Activated naive CD4-positive, alpha-beta T cell treated with anti-CD3 and anti-CD28 coated beads, Interleukin-2, amount 50 U/mL, for 16 hours (primary cell): ENCODE data around the gene CBS.
"Not testable (repeated sequence)": the region's sequence is repeated elsewhere in the genome, so short reads cannot be mapped to it uniquely, and the experiment has no call there.

Experiments used
- DNase-seq: peaks from one replicate; pipeline ENCODE4 v3.0.0-alpha.2; 2020

Gene CBS

GRCh38 chr21:43066690-43067089 lies 8.9 kb downstream of the CBS start:
- not testable (repeated sequence) for DNase-seq

- not testable (repeated sequence) for DNase-seq
Measured at GRCh38 chr21:43065991-43066390, 9.6 kb downstream of the CBS start.

GRCh38 chr21:43064265-43064917 lies 11.2 kb downstream of the CBS start:
- not testable (repeated sequence) for DNase-seq

DNA sequence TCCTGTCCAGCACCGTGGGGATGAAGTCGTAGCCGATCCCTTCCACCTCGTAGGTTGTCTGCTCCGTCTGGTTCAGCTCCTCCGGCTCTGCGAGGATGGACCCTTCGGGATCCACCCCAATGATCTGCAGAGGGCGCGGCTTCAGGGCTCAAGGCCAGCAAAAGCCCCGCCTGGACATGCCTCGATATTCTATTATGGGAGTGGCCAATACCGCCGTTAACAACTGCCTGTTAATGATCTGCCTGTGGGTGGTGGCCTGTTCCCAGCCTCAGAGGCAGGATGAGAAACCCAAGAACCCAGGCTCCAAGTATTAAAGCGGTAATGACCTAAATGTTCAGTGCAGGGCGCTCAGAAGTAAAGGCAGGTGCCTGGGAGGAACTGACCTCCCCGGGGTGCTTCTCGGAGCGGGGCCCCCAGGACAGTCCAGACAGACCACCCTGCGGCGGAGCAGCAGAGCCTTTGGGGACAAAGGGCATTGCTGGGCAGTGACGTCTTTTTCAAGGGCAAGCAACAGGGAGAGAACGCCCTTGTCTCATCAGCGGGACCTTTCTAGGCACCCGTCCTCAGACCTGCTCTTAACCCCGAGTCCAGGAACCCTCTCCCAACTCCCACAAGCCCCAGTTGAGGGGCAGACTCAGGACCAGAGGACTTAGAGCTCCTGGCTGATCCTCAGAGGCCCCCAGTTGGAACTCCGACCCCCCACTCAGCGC lies 12.5 kb downstream of the CBS start:
- DNase-seq = not testable (repeated sequence)

- DNase-seq = not testable (repeated sequence)
Measured at GRCh38 chr21:43053112-43053511, 22.5 kb downstream of the CBS start.

DNA sequence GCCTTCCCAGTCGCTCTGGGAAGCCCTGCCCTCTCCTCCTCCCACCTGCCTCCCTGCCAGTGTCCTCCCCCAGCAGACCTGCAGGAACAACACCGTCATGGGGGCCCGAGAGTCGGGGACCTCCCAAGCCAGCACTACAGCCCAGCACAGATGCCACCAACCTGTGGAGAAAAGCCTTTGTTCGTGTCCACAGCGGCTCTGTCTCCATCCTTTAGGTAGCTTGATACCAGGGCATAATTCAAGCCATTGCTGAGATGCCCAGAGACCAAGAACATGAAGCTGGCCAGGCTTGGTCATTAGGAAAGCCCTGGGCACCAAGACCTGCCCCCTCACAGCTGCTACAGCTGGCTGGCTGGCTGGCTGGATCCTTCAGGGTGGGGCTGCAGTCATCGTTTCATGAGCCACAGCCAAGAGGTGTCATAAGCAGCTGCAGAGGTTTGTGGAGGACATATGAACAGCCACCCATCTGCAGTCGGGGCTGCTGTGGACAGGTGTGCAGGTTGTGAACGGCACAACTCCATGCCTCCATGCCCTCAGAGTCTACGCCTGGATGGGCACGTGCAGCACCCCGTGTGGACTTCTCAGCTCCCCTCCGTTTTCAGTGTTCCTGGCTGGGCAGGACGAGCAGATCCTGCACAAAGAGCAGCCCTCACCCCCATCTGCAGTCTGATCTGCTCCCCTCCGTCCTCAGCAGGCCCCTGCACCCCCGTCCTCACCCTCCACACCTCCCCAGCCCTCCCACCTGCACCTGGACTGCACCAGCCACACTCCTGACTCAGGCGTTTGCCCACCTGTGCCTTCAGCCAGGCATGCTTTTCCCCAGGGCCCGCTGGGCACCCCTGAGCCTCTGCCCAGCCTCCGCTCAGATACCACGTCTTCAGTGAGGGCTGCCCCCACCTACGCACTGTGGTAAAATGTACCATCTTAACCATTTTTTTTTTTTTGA lies 29.5 kb downstream of the CBS start:
- DNase-seq = not testable (repeated sequence)

DNA sequence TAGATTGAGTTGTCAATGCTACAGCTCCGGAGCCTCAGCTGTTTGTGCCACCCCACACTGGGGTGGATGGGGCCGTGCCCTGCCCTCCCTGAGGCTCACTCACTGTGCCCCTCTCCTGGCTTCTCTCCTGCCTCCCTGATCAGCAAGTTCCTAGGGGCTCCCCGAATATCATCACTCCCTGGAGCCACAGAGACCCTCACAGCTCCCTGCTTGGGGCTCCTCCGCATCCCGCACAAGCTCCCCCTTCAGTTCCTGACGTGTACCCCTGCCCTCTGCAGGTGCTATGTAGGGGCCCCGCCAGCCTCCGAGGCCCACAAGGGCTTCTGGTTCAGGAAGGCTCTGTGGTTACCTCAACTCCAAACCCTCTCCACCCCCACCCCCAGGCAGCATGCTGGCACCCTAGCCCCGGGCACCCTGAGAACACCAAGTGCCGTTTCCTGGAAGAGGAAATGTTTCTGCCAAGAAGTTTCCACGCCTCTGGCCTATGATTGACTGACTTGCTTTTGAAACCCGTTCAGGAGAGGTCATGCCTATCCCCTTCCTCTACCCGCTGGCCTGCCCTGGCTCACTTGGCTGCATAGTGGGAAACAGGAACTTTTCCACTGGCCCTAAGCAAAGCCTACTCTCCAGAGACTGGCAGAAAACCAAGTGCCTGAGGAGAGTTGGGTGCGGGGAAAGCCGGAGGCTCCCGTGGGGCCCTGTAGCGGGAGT lies 30.3 kb downstream of the CBS start:
- not testable (repeated sequence) for DNase-seq

- not testable (repeated sequence) for DNase-seq
Measured at GRCh38 chr21:43044547-43044946, 31.1 kb downstream of the CBS start.

DNA sequence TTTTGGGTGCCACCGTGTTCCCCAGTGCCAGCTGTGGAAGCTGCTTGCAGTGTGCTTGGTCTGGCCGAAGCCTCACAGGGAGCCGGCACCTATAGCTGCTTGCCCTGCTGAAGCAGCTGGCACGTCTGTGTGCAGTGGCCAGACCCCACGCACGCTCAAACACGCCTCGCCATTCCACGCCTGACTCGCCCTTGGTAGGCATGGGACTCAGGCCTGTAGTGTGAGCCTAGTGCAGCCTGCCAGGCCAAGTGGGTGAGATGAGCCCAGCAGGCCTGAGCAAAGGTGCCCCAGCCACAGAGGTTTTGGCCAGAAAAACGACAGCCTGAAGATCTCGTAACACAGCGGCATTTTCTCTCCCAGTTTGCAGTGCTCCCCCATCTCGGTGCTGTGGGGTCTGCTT lies 32.3 kb downstream of the CBS start:
- not testable (repeated sequence) for DNase-seq

GRCh38 chr21:43042169-43042568 lies 33.5 kb downstream of the CBS start:
- not testable (repeated sequence) for DNase-seq

DNA sequence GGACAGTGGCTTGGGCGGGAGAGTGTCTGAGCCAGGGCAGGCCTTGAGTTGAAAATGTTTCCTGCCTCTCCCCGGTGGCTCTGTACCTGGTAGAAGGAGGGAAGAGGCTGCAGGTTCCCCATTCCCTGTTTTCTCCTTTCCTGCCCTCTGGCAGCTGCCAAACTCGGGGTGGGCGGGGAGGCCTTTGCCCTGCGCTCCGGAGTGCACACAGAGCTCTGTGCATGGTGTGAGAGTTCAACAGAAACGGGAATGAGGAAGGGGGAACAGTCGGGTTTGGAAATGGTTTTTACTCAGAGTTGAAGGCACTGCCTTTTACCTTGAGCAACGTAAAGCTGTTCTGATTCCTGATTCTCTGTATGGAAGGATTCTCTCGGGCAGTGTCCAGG lies 37.0 kb downstream of the CBS start:
- DNase-seq = not testable (repeated sequence)

DNA sequence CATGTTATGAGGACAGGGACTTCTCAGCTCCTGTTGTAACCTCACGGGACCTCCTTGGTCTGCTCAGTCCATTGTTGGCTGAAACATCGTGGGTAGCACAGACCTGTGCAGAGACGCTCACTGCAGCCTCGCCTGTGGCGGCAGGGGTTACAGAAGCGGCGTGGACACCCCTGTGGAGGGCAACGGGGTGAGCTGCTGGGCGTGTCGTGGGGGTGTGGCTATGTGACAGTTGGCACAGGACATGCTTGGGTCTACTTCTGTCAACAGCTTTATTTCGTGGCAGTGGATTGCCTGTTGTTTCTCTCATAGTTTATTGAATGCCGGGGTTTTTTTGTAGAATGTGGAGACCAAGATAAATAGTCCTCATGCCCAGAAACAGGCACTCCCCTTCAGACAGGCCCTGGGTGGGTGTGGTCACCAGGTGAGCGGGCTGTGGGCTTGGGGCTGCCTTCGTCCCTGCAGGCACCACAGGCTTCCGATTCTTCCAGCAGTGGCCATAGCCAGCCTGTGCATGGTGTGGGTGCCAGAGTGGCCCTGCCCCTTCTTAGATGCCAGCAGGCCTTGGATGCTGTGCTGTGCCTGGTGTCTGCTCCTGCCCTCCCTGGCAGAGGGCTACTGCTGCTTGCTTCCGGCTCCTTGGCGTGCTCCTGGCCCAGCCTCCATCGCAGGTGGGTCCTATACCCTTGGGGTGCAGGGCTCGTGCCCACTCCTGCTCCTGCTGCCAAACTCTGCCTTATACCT lies 37.5 kb downstream of the CBS start:
- not testable (repeated sequence) for DNase-seq

- DNase-seq = not testable (repeated sequence)
Measured at GRCh38 chr21:43036889-43037288, 38.7 kb downstream of the CBS start.

- no peak for DNase-seq
Measured at GRCh38 chr21:43034826-43035225, 40.8 kb downstream of the CBS start.

DNA sequence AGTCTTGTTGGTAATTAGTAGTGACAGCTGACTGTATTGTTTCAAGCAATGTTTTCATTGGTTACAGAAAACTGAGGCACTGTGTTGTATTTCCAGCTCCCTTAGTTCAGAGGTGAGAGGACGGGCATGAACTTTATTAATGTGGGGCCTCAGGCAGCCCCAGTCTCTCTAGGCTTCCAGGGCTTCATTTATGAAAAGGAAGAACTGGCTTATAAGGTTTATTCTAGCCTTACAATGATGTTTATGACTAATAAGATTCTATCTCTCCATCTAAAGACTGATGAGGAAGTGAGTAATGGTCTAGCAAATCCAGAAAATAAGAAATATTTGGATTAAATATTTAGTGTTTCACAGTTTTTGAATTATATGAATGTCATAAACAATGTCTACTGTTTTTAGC lies 41.5 kb downstream of the CBS start:
- no peak for DNase-seq

DNA sequence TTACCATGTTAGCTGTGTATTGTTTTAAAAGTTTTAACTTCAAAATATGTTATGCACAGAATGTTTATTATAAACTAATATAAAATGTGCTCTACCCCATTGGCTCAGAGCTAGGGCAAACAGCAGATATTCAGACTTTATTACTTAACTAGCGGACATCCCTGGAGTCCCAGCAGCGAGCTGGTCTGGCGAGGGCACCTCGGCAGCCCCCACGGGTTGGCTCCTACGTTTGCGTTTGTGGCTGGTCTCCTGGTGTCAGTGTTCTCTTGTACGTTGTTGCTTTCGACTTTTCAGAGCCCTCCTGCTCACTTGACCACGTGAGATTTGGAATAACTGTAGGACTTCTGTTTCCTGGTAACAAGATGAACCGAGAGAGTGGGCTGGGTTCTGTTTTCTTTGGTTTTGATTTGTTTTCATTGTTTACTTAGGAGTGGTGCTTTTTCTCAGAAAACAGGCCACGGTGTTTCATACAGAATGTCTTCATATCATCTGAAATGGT lies 44.5 kb downstream of the CBS start:
- no peak for DNase-seq

GRCh38 chr21:43029785-43030184 lies 45.9 kb downstream of the CBS start:
- no peak for DNase-seq

DNA sequence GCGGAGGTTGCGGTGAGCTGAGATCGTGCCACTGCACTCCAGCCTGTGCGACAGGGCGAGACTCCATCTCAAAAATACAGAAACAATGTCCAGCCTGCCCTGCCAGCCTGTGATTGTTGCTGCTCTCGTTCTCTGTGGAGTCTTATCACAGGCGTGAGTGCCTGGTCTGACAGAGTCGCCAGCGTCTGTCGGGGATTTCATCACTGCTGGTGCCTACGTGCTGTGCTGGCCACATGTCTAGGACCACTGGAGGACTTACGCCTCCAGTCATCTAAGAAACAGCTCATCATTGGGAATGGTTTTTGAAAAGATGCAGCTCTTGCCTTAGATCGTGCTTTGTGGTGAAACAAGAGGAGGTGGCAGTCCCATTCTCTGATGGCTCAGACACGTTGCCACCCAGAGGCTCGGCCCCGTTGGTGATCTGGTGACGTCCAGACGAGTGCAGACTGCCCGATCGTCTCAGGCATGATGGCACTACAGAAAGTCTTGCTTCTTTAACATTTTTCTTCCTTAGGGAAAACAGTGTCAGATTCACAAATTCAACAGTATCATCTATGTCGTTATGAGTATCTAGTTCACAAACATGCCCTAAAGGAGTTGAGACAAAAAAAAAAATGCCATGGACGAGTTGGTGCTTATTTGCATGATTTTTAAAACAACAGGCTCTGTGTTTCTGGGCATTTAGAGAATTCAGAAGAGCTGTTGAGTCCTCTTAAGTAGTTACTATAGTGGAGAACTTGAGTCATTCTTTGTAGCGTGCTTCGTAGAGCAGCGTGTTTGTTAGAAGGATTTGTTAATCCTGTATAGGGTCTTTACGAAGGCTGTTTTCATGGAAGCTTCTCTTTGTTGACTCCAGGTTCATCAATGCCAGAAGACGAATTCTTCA lies 47.5 kb downstream of the CBS start:
- no peak for DNase-seq

- no peak for DNase-seq
Measured at GRCh38 chr21:43025636-43026180, 49.9 kb downstream of the CBS start.

GRCh38 chr21:43024439-43025136 lies 51.0 kb downstream of the CBS start:
- no peak for DNase-seq
